GM11168 (cell line): Measurements from ENCODE around the gene METTL24.
"Not testable (repeated sequence)": the region's sequence is repeated elsewhere in the genome, so short reads cannot be mapped to it uniquely, and the experiment has no call there.

Source experiments
- in situ Hi-C: fragments of 300-500 bp; cut with MboI; formaldehyde crosslinking; loops from one replicate; pipeline ENCODE4 v1.12.0; 2022; ENCODE audit warnings: low sequenced_read_pairs; ENCODE audit not compliant: unreplicated experiment

METTL24 gene

GRCh38 chr6:110364364-110365105, 6.4 kb upstream of the METTL24 start:
- in situ Hi-C loops, result no loop called here

- in situ Hi-C loops, result no loop called here
Observed at GRCh38 chr6:110363748-110364147, 5.6 kb upstream of the METTL24 start.

GRCh38 chr6:110360676-110361075, 2.5 kb upstream of the METTL24 start:
- in situ Hi-C loops, result no loop called here

GRCh38 chr6:110359556-110359955, 1.4 kb upstream of the METTL24 start:
- in situ Hi-C loops, result no loop called here

- in situ Hi-C loops, result no loop called here
Observed at GRCh38 chr6:110358553-110359160, 508 bp upstream of the METTL24 start.

- in situ Hi-C loops, result no loop called here
Observed at GRCh38 chr6:110357298-110357663, 868 bp downstream of the METTL24 start.

- in situ Hi-C loops, result no loop called here
Observed at GRCh38 chr6:110356778-110357177, 1.4 kb downstream of the METTL24 start.

GRCh38 chr6:110355727-110356126, 2.4 kb downstream of the METTL24 start:
- in situ Hi-C loops, result no loop called here

GRCh38 chr6:110355022-110355421, 3.1 kb downstream of the METTL24 start:
- in situ Hi-C loops, result no loop called here

GRCh38 chr6:110354153-110354552, 4.0 kb downstream of the METTL24 start:
- in situ Hi-C loops, result no loop called here

- in situ Hi-C loops, result no loop called here
Observed at GRCh38 chr6:110353457-110354001, 4.6 kb downstream of the METTL24 start.

- in situ Hi-C loops, result no loop called here
Observed at GRCh38 chr6:110352563-110353262, 5.4 kb downstream of the METTL24 start.

- in situ Hi-C loops, result no loop called here
Observed at GRCh38 chr6:110351986-110352385, 6.2 kb downstream of the METTL24 start.

GRCh38 chr6:110351546-110351945, 6.6 kb downstream of the METTL24 start:
- in situ Hi-C loops, result no loop called here

GRCh38 chr6:110350593-110350992, 7.6 kb downstream of the METTL24 start:
- in situ Hi-C loops, result not testable (repeated sequence)

GRCh38 chr6:110348961-110349690, 9.0 kb downstream of the METTL24 start:
- in situ Hi-C loops, result no loop called here

GRCh38 chr6:110345025-110345424, 13.1 kb downstream of the METTL24 start:
- in situ Hi-C loops, result no loop called here

GRCh38 chr6:110342759-110343158, 15.4 kb downstream of the METTL24 start:
- in situ Hi-C loops, result no loop called here

GRCh38 chr6:110341663-110342596, 16.2 kb downstream of the METTL24 start:
- in situ Hi-C loops, result no loop called here
